ENCODE results near the gene FAHD2A.
"Not testable (repeated sequence)": the region's sequence is repeated elsewhere in the genome, so short reads cannot be mapped to it uniquely, and the experiment has no call there.

Gene FAHD2A

GRCh38 chr2:95435872-95436209, 33.3 kb downstream of the FAHD2A start:
- not testable (repeated sequence) for DNase-seq (ENCODE audit: low spot score)

- DNase-seq (ENCODE audit: low spot score) = not testable (repeated sequence)
Observed at GRCh38 chr2:95442474-95443099, 40.1 kb downstream of the FAHD2A start.

- not testable (repeated sequence) for DNase-seq (ENCODE audit: low spot score)
Observed at GRCh38 chr2:95445317-95445716, 42.8 kb downstream of the FAHD2A start.

- not testable (repeated sequence) for DNase-seq (ENCODE audit: low spot score)
Observed at GRCh38 chr2:95463292-95463691, 60.8 kb downstream of the FAHD2A start.

Measured in kidney tubule cell (primary cell).